H1 (cell line): ENCODE results near the gene P2RY1. TPM values are rescaled to one million over a fixed set of nuclear protein-coding genes. Genes with fewer than 3 reads are reported as not detected.
A peak's percentile ranks its signal among the peaks of the same experiment; 100 is the strongest.

Source experiments
- CTCF ChIA-PET: fragments of 300-600 bp; sonication (Branson Sonifier 250); formaldehyde crosslinking; loops from one replicate; lab custom pipeline; 2021; ENCODE audit not compliant: partially characterized antibody; lab: Charles Lee
- POLR2A ChIA-PET: fragments of 300-600 bp; sonication (Branson Sonifier 250); formaldehyde crosslinking; loops from one replicate; lab custom pipeline; 2021; ENCODE audit warnings: inconsistent platforms; ENCODE audit not compliant: partially characterized antibody; lab: Charles Lee
- DNase-seq, 2 experiments: peaks; one replicate each; pipeline versions ENCODE4 v3.0.0 to v3.0.0-alpha.2; 2010 to 2022; ENCODE audit warnings: low spot score in 2 of 2, low read depth in 1 of 2, mixed read lengths in 1 of 2
- FAIRE-seq: peaks from 2 replicates; lab custom pipeline; 2011; peaks lifted over from hg19 to GRCh38; lab: Jason Lieb, UNC
- H2AFZ ChIP-seq: 2 replicates; pipeline ENCODE4 v1.8.1; 2012; ENCODE audit warnings: low read length, inconsistent platforms
- H2AK5ac ChIP-seq: 2 replicates; pipeline ENCODE4 v1.6.1; 2013; ENCODE audit warnings: low read depth, low read length
- H2BK120ac ChIP-seq: replicated peaks from 2 replicates; pipeline ENCODE3; 2013; ENCODE audit warnings: low read depth, low read length, inconsistent platforms
- H2BK12ac ChIP-seq: 2 replicates; pipeline ENCODE4 v1.6.1; 2013; ENCODE audit warnings: low read depth, low read length
- H2BK15ac ChIP-seq: 2 replicates; pipeline ENCODE4 v1.6.1; 2013; ENCODE audit warnings: low read length
- H2BK20ac ChIP-seq: 2 replicates; pipeline ENCODE4 v1.6.1; 2013; ENCODE audit warnings: low read length
- H2BK5ac ChIP-seq: 2 replicates; pipeline ENCODE4 v1.6.1; 2013; ENCODE audit warnings: low read depth, low read length
- H3K14ac ChIP-seq: 2 replicates; pipeline ENCODE4 v1.6.1; 2013; ENCODE audit warnings: inconsistent platforms; ENCODE audit not compliant: insufficient read length
- H3K18ac ChIP-seq: 2 replicates; pipeline ENCODE4 v1.6.1; 2013; ENCODE audit warnings: low read length; ENCODE audit errors: extremely low read depth
- H3K23ac ChIP-seq: 2 replicates; pipeline ENCODE4 v1.6.1; 2013; ENCODE audit warnings: inconsistent platforms; ENCODE audit not compliant: insufficient read length
- H3K23me2 ChIP-seq: 2 replicates; pipeline ENCODE4 v1.6.1; 2013; ENCODE audit warnings: low read depth, low read length
- H3K27ac ChIP-seq: 2 replicates; pipeline ENCODE4 v1.6.1; 2011; ENCODE audit warnings: low read depth, low read length, inconsistent platforms
- H3K27me3 ChIP-seq, 4 experiments: replicated peaks in 1 of 4; 1 replicate in 1 of 4; 2 replicates in 3 of 4; pipeline versions ENCODE4 v1.6.1 to v1.8.1; 2011 to 2013; ENCODE audit warnings: low read length in 3 of 4, mild to moderate bottlenecking in 3 of 4, inconsistent platforms in 2 of 4, mixed read lengths in 2 of 4, moderate library complexity in 1 of 4; ENCODE audit not compliant: control insufficient read depth in 3 of 4, insufficient read depth in 3 of 4; ENCODE audit errors: extremely low read depth in 1 of 4
- H3K36me3 ChIP-seq, 4 experiments: 2 replicates each; pipeline versions ENCODE4 v1.6.1 to v1.8.1; 2011 to 2013; ENCODE audit warnings: mild to moderate bottlenecking in 4 of 4, low read length in 3 of 4, moderate library complexity in 2 of 4, control low read depth in 1 of 4, inconsistent platforms in 1 of 4; ENCODE audit not compliant: insufficient read depth in 4 of 4, control insufficient read depth in 2 of 4
- H3K4ac ChIP-seq: replicated peaks from 2 replicates; pipeline ENCODE3; 2013; ENCODE audit warnings: low read length, low read depth, mixed read lengths, inconsistent platforms; ENCODE audit not compliant: insufficient read length
- H3K4me1 ChIP-seq, 4 experiments: replicated peaks in 1 of 4; 1 replicate in 1 of 4; 2 replicates in 3 of 4; pipeline versions ENCODE4 v1.6.1 to v1.8.1; 2011 to 2013; ENCODE audit warnings: low read length in 3 of 4, inconsistent platforms in 2 of 4, mixed read lengths in 1 of 4; ENCODE audit not compliant: insufficient read depth in 4 of 4, control insufficient read depth in 3 of 4
- H3K4me2 ChIP-seq, 2 experiments: 2 replicates each; pipeline versions ENCODE4 v1.6.1 to v1.8.1; 2011 to 2013; ENCODE audit warnings: low read depth in 2 of 2, low read length in 2 of 2, control low read depth in 1 of 2, inconsistent platforms in 1 of 2, mild to moderate bottlenecking in 1 of 2; ENCODE audit not compliant: insufficient read depth in 1 of 2
- H3K4me3 ChIP-seq, 4 experiments: fragments of 200-600, 300-600 bp in 1 of 4; sonication (generic), shearing (Covaris generic), sonication (Bioruptor Twin) in 1 of 4; 2 replicates each; pipeline versions ENCODE4 v1.5.1 to v1.8.1; 2011 to 2016; ENCODE audit warnings: low read length in 4 of 4, low read depth in 3 of 4, control low read depth in 2 of 4, inconsistent platforms in 2 of 4, mild to moderate bottlenecking in 2 of 4, mixed read lengths in 1 of 4, moderate library complexity in 1 of 4; ENCODE audit not compliant: insufficient read depth in 2 of 4; ENCODE audit errors: extremely low read depth in 1 of 4
- H3K56ac ChIP-seq: replicated peaks from 2 replicates; pipeline ENCODE3; 2013; ENCODE audit warnings: low read depth, mild to moderate bottlenecking, mixed read lengths, low read length, inconsistent platforms; ENCODE audit not compliant: insufficient read length
- H3K79me1 ChIP-seq: 2 replicates; pipeline ENCODE4 v1.6.1; 2013; ENCODE audit warnings: low read depth, low read length, control low read depth
- H3K79me2 ChIP-seq, 2 experiments: 2 replicates each; pipeline versions ENCODE4 v1.6.1 to v1.8.1; 2012 to 2013; ENCODE audit warnings: low read length in 2 of 2, mild to moderate bottlenecking in 2 of 2, inconsistent platforms in 1 of 2; ENCODE audit not compliant: insufficient read depth in 2 of 2, control insufficient read depth in 1 of 2
- H3K9ac ChIP-seq, 4 experiments: replicated peaks in 1 of 4; 1 replicate in 1 of 4; 2 replicates in 3 of 4; pipeline versions ENCODE4 v1.6.1 to v1.8.1; 2011 to 2013; ENCODE audit warnings: low read depth in 3 of 4, low read length in 3 of 4, control low read depth in 2 of 4, mild to moderate bottlenecking in 2 of 4, moderate library complexity in 2 of 4, inconsistent platforms in 1 of 4; ENCODE audit errors: extremely low read depth in 1 of 4
- H3K9me3 ChIP-seq, 2 experiments: 2 replicates each; pipeline versions ENCODE4 v1.6.1 to v1.8.1; 2012 to 2013; ENCODE audit warnings: mild to moderate bottlenecking in 2 of 2, moderate library complexity in 2 of 2, control low read depth in 1 of 2, inconsistent platforms in 1 of 2, low read depth in 1 of 2, low read length in 1 of 2, mixed read lengths in 1 of 2; ENCODE audit not compliant: insufficient read depth in 2 of 2
- H4K20me1 ChIP-seq, 2 experiments: replicated peaks in 1 of 2; 2 replicates each; pipeline versions ENCODE3 to v1.8.1; 2011 to 2013; ENCODE audit warnings: inconsistent platforms in 2 of 2, low read length in 2 of 2, mild to moderate bottlenecking in 1 of 2; ENCODE audit not compliant: insufficient read depth in 2 of 2, control insufficient read depth in 1 of 2
- H4K5ac ChIP-seq: 2 replicates; pipeline ENCODE4 v1.6.1; 2013; ENCODE audit warnings: low read length, low read depth, mixed read lengths, inconsistent platforms; ENCODE audit not compliant: insufficient read length
- H4K8ac ChIP-seq: 2 replicates; pipeline ENCODE4 v1.8.0; 2013; ENCODE audit warnings: mild to moderate bottlenecking, moderate library complexity, low read length, inconsistent platforms; ENCODE audit not compliant: insufficient read depth; ENCODE audit errors: extremely low read depth
- H4K91ac ChIP-seq: replicated peaks from 2 replicates; pipeline ENCODE3; 2013; ENCODE audit warnings: low read length, mixed read lengths, inconsistent platforms; ENCODE audit not compliant: insufficient read length
- EZH2 ChIP-seq: fragments of 200-600 bp; sonication (generic); IDR thresholded peaks from 2 replicates; pipeline ENCODE4 v1.7.1; 2012; ENCODE audit warnings: low read depth, mild to moderate bottlenecking, moderate library complexity, low read length, inconsistent platforms; ENCODE audit not compliant: severe bottlenecking
- GABPA ChIP-seq: IDR thresholded peaks from 2 replicates; pipeline ENCODE4 v1.6.1; 2011; ENCODE audit warnings: mild to moderate bottlenecking, low read length, moderate library complexity, borderline replicate concordance; ENCODE audit not compliant: insufficient read depth
- KDM4A ChIP-seq: IDR thresholded peaks from one replicate; pipeline ENCODE4 v1.7.1; 2012; ENCODE audit warnings: low read depth, mild to moderate bottlenecking, moderate library complexity, low read length, inconsistent platforms; ENCODE audit not compliant: severe bottlenecking
- PHF8 ChIP-seq: fragments of 200-600 bp; sonication (generic); conservative IDR thresholded peaks from 2 replicates; pipeline ENCODE4 v1.7.1; 2012; ENCODE audit warnings: low read depth, mild to moderate bottlenecking, inconsistent platforms, low read length, moderate library complexity
- RAD21 ChIP-seq, 2 experiments: IDR thresholded peaks in 1 of 2; conservative IDR thresholded peaks in 1 of 2; 2 replicates each; pipeline ENCODE4 v1.6.1; 2011; ENCODE audit warnings: low read depth in 2 of 2, low read length in 2 of 2, improper control_type of control experiment in 1 of 2, inconsistent platforms in 1 of 2, mild to moderate bottlenecking in 1 of 2, moderate library complexity in 1 of 2
- RBBP5 ChIP-seq: IDR thresholded peaks from 2 replicates; pipeline ENCODE4 v1.7.1; 2012; ENCODE audit warnings: low read depth, mild to moderate bottlenecking, inconsistent platforms, low read length, moderate library complexity, borderline replicate concordance
- SUZ12 ChIP-seq: fragments of 200-600 bp; sonication (generic); IDR thresholded peaks from 2 replicates; pipeline ENCODE4 v1.6.1; 2012; ENCODE audit warnings: mild to moderate bottlenecking, inconsistent platforms, low read length, moderate library complexity, mixed read lengths
- TBP ChIP-seq: IDR thresholded peaks from 2 replicates; pipeline ENCODE4 v1.6.1; 2011; ENCODE audit warnings: low read depth, low read length, improper control_type of control experiment
- YY1 ChIP-seq: IDR thresholded peaks from 2 replicates; pipeline ENCODE4 v1.6.1; 2011; ENCODE audit warnings: low read depth, mild to moderate bottlenecking, low read length
- WGBS, 2 experiments: shearing (Covaris generic) in 1 of 2; methylation state at CpG; one replicate each; pipeline versions ENCODE4 v1.1.6 to v1.1.7; 2013 to 2015; ENCODE audit warnings: low lambda C conversion rate in 2 of 2, mixed read lengths in 2 of 2, inconsistent platforms in 1 of 2, low coverage in 1 of 2, missing lambda C conversion rate in 1 of 2; ENCODE audit not compliant: insufficient replicate concordance in 2 of 2, insufficient coverage in 1 of 2, insufficient read length in 1 of 2; ENCODE audit errors: extremely low coverage in 1 of 2, missing lambda C conversion rate in 1 of 2; 5-methylcytosine and 5-hydroxymethylcytosine counted together
- polyA plus RNA-seq, 7 experiments: library from polyadenylated mRNA; depleted of rRNA in 3 of 7; stranded (reverse) in 5 of 7; unstranded in 2 of 7; fragments of >200 nt in 5 of 7; fragments of 200-250 nt in 2 of 7; gene quantifications; 1 replicate in 5 of 7; 2 replicates in 1 of 7; 4 replicates in 1 of 7; pipeline versions ENCODE4 v1.2.1 to v1.2.3, GENCODE V29; 2011 to 2013; ENCODE audit warnings: missing spikeins in 2 of 7, mixed read lengths in 2 of 7
- total RNA-seq: library from RNA; stranded (reverse); fragmentation: NEBNext Ultra II Directional; extraction: Animal tissue kit (Norgen Biotek cat#: 25700); gene quantifications from 2 replicates; pipeline ENCODE4 v1.2.1, GENCODE V29; 2021
- TF ChIP-seq, protein P1 (sequence below): IDR thresholded peaks from 2 replicates; pipeline ENCODE4 v1.6.1; 2011; ENCODE audit warnings: low read depth, mild to moderate bottlenecking, low read length; ENCODE audit not compliant: insufficient read depth
- TF ChIP-seq, protein P2 (sequence below): IDR thresholded peaks from 2 replicates; pipeline ENCODE4 v1.6.1; 2012; ENCODE audit warnings: inconsistent platforms

P2RY1 gene
- total and polyA plus RNA-seq, 2 of the 8 experiments (the other 6 are each of a cell fraction or from before 2014, with no cell fraction given), result 6.5 to 28.3 TPM

GRCh38 chr3:152817400-152817799 is 17.5 kb upstream of the P2RY1 start:
- no peak overlapping the region for H4K8ac ChIP-seq
- no peak overlapping the region for H3K27ac ChIP-seq
- H2BK20ac ChIP-seq, result no peak overlapping the region
- H3K4me3 ChIP-seq, result no peak overlapping the region
- H3K79me2 ChIP-seq, result no peaks in the 10 kb centered on the region
- CTCF ChIA-PET, result interaction anchor here (0.6 to 1.3 kb wide), 2 partner anchors 11 to 392 kb away, joined by 3 read pairs; no protein-coding TSS in a partner anchor
- no peak overlapping the region for H3K14ac ChIP-seq
- H2BK12ac ChIP-seq, result no peak overlapping the region
- H3K56ac ChIP-seq, result no peak overlapping the region
- no peak overlapping the region for H2BK5ac ChIP-seq
- H2AK5ac ChIP-seq, result no peak overlapping the region
- 94% methylated on average over 1 of the region's 1 CpG; no CpG with 5 or more reads in 1 of the 2 experiments for WGBS, 2 experiments
- H2BK120ac ChIP-seq, result no peak overlapping the region
- H3K23ac ChIP-seq, result no peak overlapping the region
- no peak overlapping the region for H2BK15ac ChIP-seq
- no peaks in the 10 kb centered on the region for H3K23me2 ChIP-seq
- no peak overlapping the region for H3K4ac ChIP-seq
- H3K79me1 ChIP-seq, result no peaks in the 10 kb centered on the region
- no peaks in the 10 kb centered on the region for H3K9me3 ChIP-seq
- DNase-seq (no peak), FAIRE-seq (no peak)
- no peaks in the 10 kb centered on the region for H3K27me3 ChIP-seq
- no peak overlapping the region for H4K91ac ChIP-seq
- H3K4me2 ChIP-seq, result no peak overlapping the region
- no peak overlapping the region for H3K9ac ChIP-seq
- POLR2A ChIA-PET, result no interaction called here
- 0 out of 2 replicates have a peak overlapping the region, but pooled peaks have one; percentile 29 for H2AFZ ChIP-seq
- H3K36me3 ChIP-seq, result no peaks in the 10 kb centered on the region
- no peak overlapping the region for H4K5ac ChIP-seq
- no peak overlapping the region; the same call in 1 of the 2 replicates for H3K18ac ChIP-seq
- no peaks in the 10 kb centered on the region for H3K4me1 ChIP-seq
- no peaks in the 10 kb centered on the region for H4K20me1 ChIP-seq
- TF ChIP-seq TBP (no peak), RAD21 (IDR thresholded peaks at IDR 0.05 in 1 of 2, conservative IDR thresholded peaks at IDR 0.05 in 1 of 2; ENCODE audit: low read depth in 2 of 2, low read length in 2 of 2) (no peak), GABPA (no peak), SUZ12 (no peak), RBBP5 (no peak), KDM4A (no peak), YY1 (no peak), PHF8 (no peak), EZH2 (no peak)
- TF ChIP-seq, protein P1, sequence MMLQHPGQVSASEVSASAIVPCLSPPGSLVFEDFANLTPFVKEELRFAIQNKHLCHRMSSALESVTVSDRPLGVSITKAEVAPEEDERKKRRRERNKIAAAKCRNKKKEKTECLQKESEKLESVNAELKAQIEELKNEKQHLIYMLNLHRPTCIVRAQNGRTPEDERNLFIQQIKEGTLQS, result no peak
- TF ChIP-seq, protein P2, sequence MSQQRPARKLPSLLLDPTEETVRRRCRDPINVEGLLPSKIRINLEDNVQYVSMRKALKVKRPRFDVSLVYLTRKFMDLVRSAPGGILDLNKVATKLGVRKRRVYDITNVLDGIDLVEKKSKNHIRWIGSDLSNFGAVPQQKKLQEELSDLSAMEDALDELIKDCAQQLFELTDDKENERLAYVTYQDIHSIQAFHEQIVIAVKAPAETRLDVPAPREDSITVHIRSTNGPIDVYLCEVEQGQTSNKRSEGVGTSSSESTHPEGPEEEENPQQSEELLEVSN, result no peak
